GM12892 (cell line): Measurements from ENCODE around the gene ACVR1B.

Experiments
- POLR2A ChIP-seq: IDR thresholded peaks from 2 replicates; pipeline ENCODE4 v1.6.1; 2011; ENCODE audit warnings: low read depth, low read length, control low read depth
- POLR2AphosphoS5 ChIP-seq: IDR thresholded peaks from 2 replicates; pipeline ENCODE4 v1.6.1; 2011; ENCODE audit warnings: low read depth, low read length, control low read depth
- TAF1 ChIP-seq: IDR thresholded peaks from 2 replicates; pipeline ENCODE4 v1.6.1; 2011; ENCODE audit warnings: low read depth, mild to moderate bottlenecking, control low read depth, low read length, borderline replicate concordance

GRCh38 chr12:52022841-52023181, 71.3 kb downstream of the ACVR1B start:
- TF ChIP-seq TAF1 (no peak), POLR2A (no peak), POLR2AphosphoS5 (no peak)
